ENCODE data around the gene DNALI1.
"Not testable (repeated sequence)": the region's sequence is repeated elsewhere in the genome, so short reads cannot be mapped to it uniquely, and the experiment has no call there.

Gene DNALI1

DNA sequence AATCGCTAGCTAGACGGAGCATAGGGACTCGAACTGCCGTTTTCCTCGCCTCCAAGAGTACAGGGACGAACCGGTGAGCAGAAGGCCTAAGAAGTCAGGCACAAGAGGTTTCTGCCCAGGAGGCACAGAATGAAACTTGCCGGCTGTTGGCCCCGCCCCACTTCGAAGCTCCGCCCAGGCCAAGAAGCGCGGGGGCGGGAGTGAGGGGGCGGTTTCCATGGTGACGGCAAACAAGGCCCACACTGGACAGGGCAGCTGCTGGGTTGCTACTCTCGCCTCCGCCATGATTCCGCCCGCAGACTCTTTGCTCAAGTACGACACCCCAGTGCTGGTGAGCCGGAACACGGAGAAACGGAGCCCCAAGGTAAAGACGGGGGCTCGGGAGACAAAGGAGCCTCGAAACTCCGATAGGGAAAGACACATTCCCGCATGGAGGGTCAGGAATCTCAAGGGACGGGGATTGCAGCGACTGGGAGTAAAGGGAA is at the start of gene DNALI1:
Gene DNALI1 (plus strand): TSS at position 229 of the 485 bp plus-strand sequence. CDS start 55 bp downstream, at position 284.
- DNase-seq: peak; percentile 95

DNA sequence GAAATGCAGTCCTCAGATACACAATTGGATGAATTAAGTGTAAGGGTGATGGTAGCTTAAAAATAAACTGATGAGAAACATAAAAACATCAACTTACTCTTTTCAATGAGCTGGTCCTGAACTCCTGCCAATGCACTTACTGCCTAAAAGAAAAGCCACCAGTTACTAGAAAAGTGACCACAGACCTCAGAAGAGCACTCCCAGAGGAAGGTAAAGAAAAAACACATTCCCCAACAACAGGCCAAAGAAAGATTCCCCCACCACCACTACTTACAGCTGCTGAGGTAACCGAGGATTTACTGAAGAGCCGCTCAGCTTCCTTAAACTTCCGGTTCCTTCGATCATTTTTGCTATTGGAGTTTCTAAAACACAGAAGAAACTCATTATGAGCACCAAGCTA is 47.6 kb upstream of the DNALI1 start:
- no peak for DNase-seq

- no peak for DNase-seq
Observed at GRCh38 chr1:37513795-37514349, 42.9 kb upstream of the DNALI1 start.

GRCh38 chr1:37514350-37515184 is 42.2 kb upstream of the DNALI1 start, which contains the start of gene MEAF6:
Gene MEAF6 (minus strand): TSS chr1:37514766. CDS start chr1:37514746, 20 bp downstream.
- peak; percentile 85 for DNase-seq

- no peak for DNase-seq
Observed at GRCh38 chr1:37515185-37516034, 41.3 kb upstream of the DNALI1 start.

DNA sequence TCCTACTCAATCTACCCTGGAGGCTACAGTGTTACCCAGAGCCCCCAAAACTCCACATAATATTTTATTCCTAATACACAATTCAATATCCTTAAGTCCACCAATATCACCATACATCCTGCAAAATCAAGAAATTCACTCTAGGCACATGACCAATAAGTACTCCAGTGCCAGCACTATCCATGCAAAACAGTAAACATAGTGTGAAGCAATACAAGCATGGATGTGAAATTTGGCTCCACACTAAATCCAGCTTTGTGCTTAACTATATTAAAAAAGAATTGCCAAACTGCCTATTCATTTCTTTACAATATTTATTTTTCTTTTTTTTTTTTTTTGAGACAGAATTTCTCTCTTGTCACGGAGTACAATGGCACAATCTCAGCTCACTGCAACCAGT is 39.2 kb upstream of the DNALI1 start:
- no peak for DNase-seq

DNA sequence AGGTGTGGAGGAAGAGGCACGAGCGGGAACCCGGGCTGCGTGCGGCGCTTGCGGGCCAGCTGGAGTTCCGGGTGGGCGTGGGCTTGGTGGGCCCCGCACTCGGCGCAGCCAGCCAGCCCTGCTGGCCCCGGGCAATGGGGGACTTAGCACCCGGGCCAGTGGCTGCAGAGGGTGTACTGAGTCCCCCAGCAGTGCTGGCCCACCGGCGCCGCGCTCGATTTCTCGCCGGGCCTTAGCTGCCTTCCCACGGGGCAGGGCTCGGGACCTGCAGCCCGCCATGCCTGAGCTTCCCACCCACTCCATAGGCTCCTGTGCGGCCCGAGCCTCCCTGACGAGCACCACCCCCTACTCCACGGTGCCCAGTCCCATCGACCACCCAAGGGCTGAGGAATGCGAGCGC is 38.5 kb upstream of the DNALI1 start:
- DNase-seq: not testable (repeated sequence)

- not testable (repeated sequence) for DNase-seq
Observed at GRCh38 chr1:37518929-37519328, 37.8 kb upstream of the DNALI1 start.

DNA sequence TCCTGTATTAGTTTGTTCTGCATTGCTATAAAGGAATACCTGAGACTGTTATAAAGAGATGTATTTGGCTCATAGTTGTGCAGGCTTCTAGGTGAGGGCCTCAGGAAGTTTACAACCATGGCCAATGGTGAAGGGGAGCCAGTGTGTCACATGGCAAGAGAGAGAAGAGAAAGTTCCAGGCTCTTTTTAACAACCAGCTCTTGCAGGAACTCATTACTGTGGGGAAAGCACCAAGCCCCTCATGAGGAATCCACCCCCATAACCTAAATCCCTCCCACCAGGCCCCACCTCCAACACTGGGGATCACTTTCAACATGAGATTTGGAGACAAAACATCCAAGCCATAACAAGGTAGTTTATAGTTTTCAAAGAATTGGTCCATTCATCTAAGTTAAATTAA is 37.1 kb upstream of the DNALI1 start:
- no peak for DNase-seq

DNA sequence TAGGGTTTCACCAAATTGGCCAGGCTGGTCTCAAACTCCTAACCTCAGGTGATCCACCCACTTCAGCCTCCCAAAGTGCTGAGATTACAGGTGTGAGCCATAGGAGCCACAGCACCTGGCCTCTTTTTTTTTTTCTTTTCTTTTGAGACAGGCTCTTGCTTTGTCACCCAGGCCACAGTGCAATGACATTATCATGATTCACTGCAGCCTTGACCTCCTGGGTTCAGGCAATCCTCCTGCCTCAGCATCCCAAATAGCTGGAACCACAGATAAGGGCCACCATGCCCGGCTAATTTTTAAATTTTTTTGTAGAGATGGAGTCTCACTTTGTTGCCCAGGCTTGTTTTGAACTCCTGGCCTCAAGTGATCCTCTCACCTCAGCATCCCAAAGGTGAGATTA is 26.9 kb upstream of the DNALI1 start:
- not testable (repeated sequence) for DNase-seq

GRCh38 chr1:37532418-37533156 is 24.2 kb upstream of the DNALI1 start:
- not testable (repeated sequence) for DNase-seq

DNA sequence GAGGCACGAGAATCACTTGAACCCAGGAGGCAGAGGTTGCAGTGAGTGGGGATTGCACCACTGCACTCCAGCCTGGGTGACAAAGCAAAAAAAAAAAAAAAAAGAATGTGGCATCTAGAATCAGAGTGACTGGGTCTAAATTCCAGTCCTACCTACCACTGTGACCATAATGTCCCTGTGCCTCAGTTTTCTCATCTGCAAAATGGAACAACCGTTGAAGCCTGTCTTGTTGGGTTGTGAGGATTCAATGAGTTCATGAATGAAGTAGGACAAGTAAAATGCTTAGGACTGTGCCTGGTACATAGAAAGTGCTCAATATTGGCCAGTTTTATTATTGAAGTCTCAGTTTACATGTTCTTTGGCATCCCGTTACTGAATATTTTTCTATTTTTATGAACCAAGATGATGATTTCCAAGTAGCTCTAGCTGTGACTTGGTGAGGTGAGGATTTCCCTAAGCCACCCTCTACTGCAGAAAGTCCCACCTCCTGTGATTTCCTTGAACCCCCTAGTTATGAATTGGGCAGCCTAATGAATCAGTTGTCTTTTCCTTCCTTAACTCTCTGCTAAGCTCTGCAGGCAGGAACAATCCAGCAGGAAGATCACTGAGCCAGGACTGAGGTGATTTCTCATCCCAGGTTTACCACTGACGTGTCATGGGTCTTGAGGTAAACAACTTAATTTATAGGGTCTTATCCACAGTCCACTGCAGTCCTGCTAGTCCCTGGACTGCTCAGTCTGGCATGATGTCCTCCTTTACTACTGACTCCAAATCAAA is 23.2 kb upstream of the DNALI1 start:
- no peak for DNase-seq

- DNase-seq: no peak
Observed at GRCh38 chr1:37537378-37537777, 19.4 kb upstream of the DNALI1 start.

DNA sequence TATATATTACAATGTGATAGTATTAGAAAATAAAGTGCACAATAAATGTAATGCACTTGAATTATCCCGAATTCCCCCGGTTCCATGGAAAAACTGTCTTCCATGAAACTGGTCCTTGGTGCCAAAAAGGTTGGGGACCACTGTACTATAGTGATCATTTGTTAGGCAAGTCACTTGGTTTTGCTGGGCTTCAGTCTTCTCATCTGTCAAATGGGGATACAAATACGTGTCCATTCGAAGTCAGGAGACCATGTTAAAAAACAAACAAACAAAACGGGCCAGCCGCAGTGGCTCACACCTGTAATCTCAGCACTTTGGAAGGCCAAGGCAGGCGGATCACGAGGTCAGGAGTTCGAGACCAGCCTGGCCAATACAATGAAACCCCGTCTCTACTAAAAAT is 17.6 kb upstream of the DNALI1 start:
- not testable (repeated sequence) for DNase-seq

GRCh38 chr1:37540036-37540785 is 16.5 kb upstream of the DNALI1 start:
- no peak for DNase-seq

DNA sequence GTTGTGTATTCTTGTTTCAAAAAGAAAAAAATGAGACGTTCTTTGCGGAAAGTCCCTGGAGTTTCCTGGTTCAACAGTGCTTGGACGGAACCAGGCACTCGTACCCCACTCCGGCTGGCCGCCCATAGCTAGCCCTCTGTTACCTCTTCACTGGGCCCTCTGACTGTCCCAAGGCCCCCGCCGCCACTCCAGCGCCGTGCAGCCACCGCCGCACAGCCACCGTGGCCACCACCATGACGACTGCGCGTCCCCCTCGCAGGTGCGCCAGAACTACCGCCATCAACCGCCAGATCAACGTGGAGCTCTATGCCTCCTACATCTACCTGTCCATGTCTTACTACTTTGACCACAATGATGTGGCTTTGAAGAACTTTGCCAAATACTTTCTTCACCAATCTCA is 12.2 kb upstream of the DNALI1 start:
- no peak for DNase-seq

GRCh38 chr1:37545019-37545418 is 11.7 kb upstream of the DNALI1 start:
- no peak for DNase-seq

- DNase-seq: no peak
Observed at GRCh38 chr1:37549341-37549740, 7.4 kb upstream of the DNALI1 start.

GRCh38 chr1:37553598-37553926 is 3.2 kb upstream of the DNALI1 start:
- no peak for DNase-seq

GRCh38 chr1:37553927-37554808 is 2.6 kb upstream of the DNALI1 start, which contains the start of gene SNIP1:
Gene SNIP1 (minus strand): TSS chr1:37554293. CDS start chr1:37554229, 64 bp downstream.
- peak; percentile 78 for DNase-seq

Data from T1000 (cell line).